Activated naive CD4-positive, alpha-beta T cell treated with anti-CD3 and anti-CD28 coated beads, Interleukin-2, amount 50 U/mL, for 24 hours (primary cell): ENCODE data around the gene ITLN2.
"Not testable (repeated sequence)": the region's sequence is repeated elsewhere in the genome, so short reads cannot be mapped to it uniquely, and the experiment has no call there.

ENCODE experiments used
- H3K27ac Mint-ChIP-seq: one replicate; pipeline ENCODE4 v1.8.0; 2021; ENCODE audit warnings: mild to moderate bottlenecking, mixed read lengths
- H3K27me3 Mint-ChIP-seq: one replicate; pipeline ENCODE4 v1.8.0; 2021; ENCODE audit warnings: mixed read lengths
- H3K36me3 Mint-ChIP-seq: one replicate; pipeline ENCODE4 v1.8.0; 2021; ENCODE audit warnings: mixed read lengths
- H3K4me1 Mint-ChIP-seq: one replicate; pipeline ENCODE4 v1.8.0; 2021; ENCODE audit warnings: mixed read lengths
- H3K4me3 Mint-ChIP-seq: one replicate; pipeline ENCODE4 v1.8.0; 2021; ENCODE audit warnings: mild to moderate bottlenecking, mixed read lengths
- H3K9me3 Mint-ChIP-seq: one replicate; pipeline ENCODE4 v1.8.0; 2021; ENCODE audit warnings: mixed read lengths

The ITLN2 gene

DNA sequence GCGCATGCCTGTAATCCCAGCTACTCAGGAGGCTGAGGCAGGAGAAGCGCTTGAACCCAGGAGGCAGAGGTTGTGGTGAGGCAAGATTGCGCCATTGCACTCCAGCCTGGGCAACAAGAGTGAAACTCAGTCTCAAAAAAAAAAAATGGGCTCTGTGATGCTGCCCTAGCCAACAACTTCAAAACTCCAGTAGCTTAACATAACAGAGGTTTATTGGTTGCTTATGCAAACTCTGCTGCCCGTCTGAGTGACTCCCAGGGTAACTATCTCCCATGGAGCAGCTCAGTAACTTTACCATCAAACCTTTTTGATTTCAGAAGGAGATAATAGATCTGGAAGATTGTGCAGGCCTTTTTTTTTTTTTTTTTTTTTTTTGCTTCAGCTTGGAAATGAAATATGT, 18.9 kb upstream of the ITLN2 start:
- H3K36me3 Mint-ChIP-seq: no peaks in the 10 kb centered on the region
- no peaks in the 10 kb centered on the region for H3K9me3 Mint-ChIP-seq
- H3K27ac Mint-ChIP-seq: no peak overlapping the region
- peaks cover 2% of the 10 kb centered on the region for H3K27me3 Mint-ChIP-seq
- peaks cover 4% of the 10 kb centered on the region for H3K4me1 Mint-ChIP-seq
- H3K4me3 Mint-ChIP-seq: no peak overlapping the region

GRCh38 chr1:160972939-160973338, 18.3 kb upstream of the ITLN2 start:
- Mint-ChIP-seq H3K27me3 (peaks cover 2% of the 10 kb centered on the region), H3K4me3 (no peak overlapping the region), H3K27ac (no peak overlapping the region), H3K36me3 (no peaks in the 10 kb centered on the region), H3K4me1 (peaks cover 4% of the 10 kb centered on the region), H3K9me3 (no peaks in the 10 kb centered on the region)

DNA sequence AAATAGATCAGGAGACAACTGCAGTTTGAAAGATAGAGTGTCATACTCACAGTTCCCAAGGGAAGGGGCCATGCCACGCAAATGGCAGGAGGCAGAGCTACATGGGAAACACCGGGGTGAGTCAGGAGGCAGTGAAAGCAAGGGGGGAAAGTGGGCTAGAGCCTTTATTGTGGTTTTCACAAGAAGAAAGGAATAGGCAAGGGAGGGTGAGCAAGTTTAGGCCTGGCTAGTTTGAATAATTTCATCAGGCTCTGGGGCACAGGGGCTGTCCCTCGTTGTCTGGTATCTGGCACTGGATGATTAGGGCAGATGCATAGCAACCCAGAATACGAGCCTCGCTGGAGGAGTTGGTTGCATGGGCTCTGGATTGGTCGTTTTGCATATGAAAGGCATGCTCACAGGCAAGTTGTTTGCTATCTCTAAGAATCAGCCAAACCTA, 17.0 kb upstream of the ITLN2 start:
- H3K27ac Mint-ChIP-seq: no peak overlapping the region
- H3K9me3 Mint-ChIP-seq: no peaks in the 10 kb centered on the region
- peaks cover 2% of the 10 kb centered on the region for H3K27me3 Mint-ChIP-seq
- H3K36me3 Mint-ChIP-seq: no peaks in the 10 kb centered on the region
- H3K4me1 Mint-ChIP-seq: peaks cover 4% of the 10 kb centered on the region
- no peak overlapping the region for H3K4me3 Mint-ChIP-seq

DNA sequence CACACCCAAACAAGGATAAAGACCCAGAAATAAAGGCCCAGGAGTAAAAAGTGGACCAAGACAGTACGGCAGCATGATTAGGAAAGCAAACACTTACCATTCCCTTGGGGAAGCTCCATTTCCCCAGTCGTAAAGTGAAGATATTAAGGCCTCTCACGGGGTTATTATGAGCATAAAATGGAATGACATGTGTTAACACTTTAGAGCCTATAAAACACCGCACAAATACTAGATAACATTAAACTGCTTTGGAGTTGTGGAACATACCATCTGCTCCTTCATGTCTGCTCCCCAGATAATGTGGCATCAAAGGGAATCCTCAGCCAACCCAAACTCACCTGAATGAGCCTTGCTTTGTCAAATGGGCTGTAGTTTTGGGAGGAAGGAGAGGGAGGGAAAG, 8.9 kb upstream of the ITLN2 start:
- Mint-ChIP-seq H3K27me3 (no peaks in the 10 kb centered on the region), H3K9me3 (no peaks in the 10 kb centered on the region), H3K27ac (no peak overlapping the region), H3K4me3 (no peak overlapping the region), H3K4me1 (no peaks in the 10 kb centered on the region), H3K36me3 (no peaks in the 10 kb centered on the region)

DNA sequence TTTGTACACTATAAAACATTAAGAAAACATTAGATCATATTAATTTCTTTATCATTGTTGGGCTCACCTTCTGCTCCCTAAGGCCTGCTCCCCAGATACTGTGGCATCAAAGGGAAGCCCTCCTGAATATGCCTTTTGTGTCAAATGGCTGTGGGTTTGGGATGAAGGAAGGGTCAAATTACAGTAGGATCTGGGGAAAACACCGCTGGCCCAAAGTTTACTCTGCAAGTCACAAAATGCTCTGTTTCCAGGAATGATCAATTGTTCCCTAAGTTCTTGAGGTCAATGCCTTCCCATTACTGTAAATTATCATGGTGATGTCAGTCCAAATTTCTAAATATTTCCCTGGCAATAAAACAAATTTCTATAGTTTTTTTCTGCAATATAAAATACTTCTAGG, 6.8 kb upstream of the ITLN2 start:
- Mint-ChIP-seq H3K4me1 (no peaks in the 10 kb centered on the region), H3K27me3 (no peaks in the 10 kb centered on the region), H3K27ac (no peak overlapping the region), H3K4me3 (no peak overlapping the region), H3K9me3 (no peaks in the 10 kb centered on the region), H3K36me3 (no peaks in the 10 kb centered on the region)

- Mint-ChIP-seq H3K4me1 (peaks cover 4% of the 10 kb centered on the region), H3K27me3 (no peaks in the 10 kb centered on the region), H3K4me3 (no peak overlapping the region), H3K9me3 (no peaks in the 10 kb centered on the region), H3K36me3 (no peaks in the 10 kb centered on the region), H3K27ac (no peak overlapping the region)
Observed at GRCh38 chr1:160956966-160957365, 2.4 kb upstream of the ITLN2 start.

DNA sequence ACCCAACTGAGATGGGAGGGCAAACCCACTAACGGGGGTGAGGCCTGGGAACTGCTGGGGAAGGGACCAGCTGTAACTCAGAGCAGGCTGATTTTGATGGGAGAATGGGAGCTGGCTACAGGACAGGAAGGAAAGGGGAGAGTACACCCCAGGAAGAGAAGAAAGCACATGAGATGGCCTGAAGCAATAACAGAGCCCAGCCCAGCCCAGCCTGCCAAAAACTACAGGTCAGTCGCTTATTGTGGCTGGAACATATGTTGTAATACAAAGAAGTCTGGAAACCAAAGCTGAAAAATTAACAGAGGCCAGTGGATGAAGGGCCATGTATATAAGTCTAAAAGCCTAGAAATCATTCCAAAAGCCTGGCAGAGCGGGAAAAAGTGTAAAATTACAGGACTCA, 1.6 kb downstream of the ITLN2 start:
- Mint-ChIP-seq H3K9me3 (no peaks in the 10 kb centered on the region), H3K36me3 (no peaks in the 10 kb centered on the region), H3K4me1 (peaks cover 12% of the 10 kb centered on the region), H3K27ac (peak overlapping the region; percentile 16), H3K27me3 (no peaks in the 10 kb centered on the region), H3K4me3 (no peak overlapping the region)

DNA sequence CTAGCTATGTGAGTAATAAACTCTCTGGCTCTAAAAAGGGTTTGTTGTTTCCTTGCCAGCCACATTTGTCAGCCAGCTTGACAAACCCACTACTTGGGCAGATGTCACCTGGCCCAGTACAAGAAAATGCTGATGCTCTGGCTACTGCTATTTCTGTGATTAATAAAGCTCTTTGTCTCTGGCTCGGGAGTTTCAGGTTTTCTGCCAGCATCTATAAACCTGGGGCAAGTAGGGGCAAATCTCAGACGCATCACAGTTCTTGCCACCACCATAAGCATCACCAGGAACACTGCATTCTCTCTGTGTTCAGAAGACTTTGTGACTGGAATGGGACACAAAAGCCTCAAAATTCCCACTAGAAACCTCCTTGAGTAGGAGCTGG, 2.5 kb downstream of the ITLN2 start:
- Mint-ChIP-seq H3K4me3 (no peak overlapping the region), H3K9me3 (no peaks in the 10 kb centered on the region), H3K27ac (no peak overlapping the region), H3K36me3 (no peaks in the 10 kb centered on the region), H3K4me1 (peaks cover 12% of the 10 kb centered on the region), H3K27me3 (no peaks in the 10 kb centered on the region)

DNA sequence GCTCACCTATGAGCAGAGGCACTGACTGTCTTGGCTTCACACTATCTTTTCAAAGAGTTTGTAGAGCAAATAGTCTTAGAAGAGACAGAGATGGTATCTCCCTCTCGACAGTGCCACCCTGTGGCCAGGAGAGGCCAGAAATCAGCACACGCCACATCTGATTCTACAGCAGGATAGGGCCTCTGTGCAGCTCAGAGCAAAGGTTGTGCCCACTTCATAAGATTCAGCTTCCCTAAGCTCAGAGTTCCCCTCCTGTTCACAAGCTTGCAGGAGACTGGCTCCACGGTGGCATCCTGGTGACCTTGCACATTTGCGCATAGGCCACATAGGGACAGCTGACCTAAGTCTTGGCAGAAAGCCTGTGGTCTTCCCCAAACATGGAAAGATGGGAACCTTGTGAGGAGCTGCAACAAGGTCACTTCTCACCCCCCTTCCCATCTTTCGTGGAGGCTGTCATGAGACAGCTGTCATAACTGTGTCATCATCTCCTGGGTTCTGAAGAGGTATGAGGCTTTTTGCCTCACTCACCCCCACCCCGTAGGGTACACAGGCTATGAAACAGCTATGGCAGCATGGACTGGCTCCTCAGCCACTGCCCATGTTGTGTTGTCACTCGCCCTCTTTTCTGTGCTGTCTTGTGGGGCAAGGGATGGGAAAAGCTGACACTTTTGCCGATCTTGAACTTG, 3.0 kb downstream of the ITLN2 start:
- no peaks in the 10 kb centered on the region for H3K27me3 Mint-ChIP-seq
- no peak overlapping the region for H3K4me3 Mint-ChIP-seq
- H3K27ac Mint-ChIP-seq: no peak overlapping the region

DNA sequence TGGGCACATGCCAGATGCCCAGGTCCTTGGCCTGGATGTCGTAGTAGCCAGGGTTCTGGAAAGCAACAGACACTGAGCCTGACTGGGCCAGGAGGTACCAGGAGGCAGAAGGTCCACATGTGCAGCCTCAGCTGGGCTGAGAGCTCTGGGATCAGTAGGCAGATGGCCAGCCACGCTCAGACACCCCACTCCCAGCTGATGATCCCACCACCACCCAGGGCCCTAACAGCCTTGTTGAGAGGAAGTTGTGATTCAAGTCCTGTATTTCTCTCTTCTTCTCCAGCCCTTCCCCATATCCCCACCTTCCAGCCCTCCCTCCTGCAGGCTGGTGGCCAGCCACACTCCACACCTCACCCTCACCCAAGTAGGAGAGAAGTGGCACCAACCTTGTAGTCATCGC, 4.0 kb downstream of the ITLN2 start:
- no peaks in the 10 kb centered on the region for H3K36me3 Mint-ChIP-seq
- H3K27me3 Mint-ChIP-seq: no peaks in the 10 kb centered on the region
- peaks cover 12% of the 10 kb centered on the region for H3K4me1 Mint-ChIP-seq
- H3K4me3 Mint-ChIP-seq: no peak overlapping the region
- no peaks in the 10 kb centered on the region for H3K9me3 Mint-ChIP-seq
- H3K27ac Mint-ChIP-seq: peak overlapping the region; percentile 17

More for the DNA sequence above, 3.0 kb downstream of the ITLN2 start:
- Mint-ChIP-seq H3K4me1 (peaks cover 12% of the 10 kb centered on the region), H3K9me3 (no peaks in the 10 kb centered on the region), H3K36me3 (no peaks in the 10 kb centered on the region)

GRCh38 chr1:160949881-160950280, 4.7 kb downstream of the ITLN2 start:
- H3K27ac Mint-ChIP-seq: no peak overlapping the region
- H3K4me1 Mint-ChIP-seq: peaks cover 12% of the 10 kb centered on the region
- H3K4me3 Mint-ChIP-seq: no peak overlapping the region
- H3K27me3 Mint-ChIP-seq: no peaks in the 10 kb centered on the region
- no peaks in the 10 kb centered on the region for H3K9me3 Mint-ChIP-seq
- H3K36me3 Mint-ChIP-seq: no peaks in the 10 kb centered on the region

DNA sequence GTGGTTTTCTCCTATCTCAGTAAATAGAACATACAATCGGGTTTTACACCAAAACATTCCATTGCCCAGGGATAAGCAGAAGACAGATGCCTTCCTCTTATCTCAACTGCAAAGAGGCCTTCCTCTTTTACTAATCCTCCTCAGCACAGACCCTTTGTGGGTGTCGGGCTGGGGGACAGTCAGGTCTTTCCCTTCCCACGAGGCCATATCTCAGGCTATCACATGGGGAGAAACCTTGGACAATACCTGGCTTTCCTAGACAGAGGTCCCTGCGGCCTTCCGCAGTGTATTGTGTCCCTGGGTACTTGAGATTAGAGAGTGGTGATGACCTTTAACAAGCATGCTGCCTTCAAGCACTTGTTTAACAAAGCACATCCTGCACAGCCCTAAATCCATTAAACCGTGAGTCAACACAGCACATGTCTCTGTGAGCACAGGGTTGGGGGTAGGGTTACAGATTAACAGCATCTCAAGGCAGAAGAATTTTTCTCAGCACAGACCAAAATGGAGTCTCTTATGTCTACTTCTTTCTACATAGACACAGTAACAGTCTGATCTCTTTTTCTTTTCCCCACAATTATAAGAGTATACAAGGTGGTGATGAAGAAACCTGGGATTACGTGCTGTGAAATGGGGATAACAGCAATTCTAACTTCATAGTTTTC, 5.3 kb downstream of the ITLN2 start:
- H3K27me3 Mint-ChIP-seq, H3K4me3 Mint-ChIP-seq, H3K9me3 Mint-ChIP-seq, H3K36me3 Mint-ChIP-seq, H3K27ac Mint-ChIP-seq: not testable (repeated sequence)
- peaks cover 12% of the 10 kb centered on the region for H3K4me1 Mint-ChIP-seq

DNA sequence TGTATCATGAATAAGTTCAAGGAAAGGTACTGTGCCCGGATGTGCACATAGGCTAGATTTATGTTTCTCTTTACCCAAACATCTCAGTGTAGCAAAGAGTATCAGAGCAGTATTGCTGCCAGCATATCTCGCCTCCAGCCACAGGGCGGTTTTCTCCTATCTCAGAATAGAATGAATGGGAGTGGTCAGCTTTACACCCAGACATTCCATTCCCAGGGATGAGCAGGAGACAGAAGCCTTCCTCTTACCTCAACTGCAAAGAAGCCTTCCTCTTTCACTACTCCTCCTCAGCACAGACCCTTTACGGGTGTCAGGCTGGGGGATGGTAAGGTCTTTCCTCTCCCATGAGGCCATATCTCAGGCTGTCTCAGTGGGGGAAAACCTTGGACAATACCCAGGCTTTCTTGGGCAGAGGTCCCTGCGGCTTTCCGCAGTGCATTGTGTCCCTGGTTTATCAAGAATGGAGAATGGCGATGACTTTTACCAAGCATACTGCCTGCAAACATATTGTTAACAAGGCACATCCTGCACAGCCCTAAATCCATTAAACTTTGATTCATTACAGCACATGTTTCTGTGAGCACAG, 7.3 kb downstream of the ITLN2 start:
- not testable (repeated sequence) for H3K9me3 Mint-ChIP-seq, H3K27me3 Mint-ChIP-seq, H3K27ac Mint-ChIP-seq, H3K36me3 Mint-ChIP-seq, H3K4me3 Mint-ChIP-seq, H3K4me1 Mint-ChIP-seq

DNA sequence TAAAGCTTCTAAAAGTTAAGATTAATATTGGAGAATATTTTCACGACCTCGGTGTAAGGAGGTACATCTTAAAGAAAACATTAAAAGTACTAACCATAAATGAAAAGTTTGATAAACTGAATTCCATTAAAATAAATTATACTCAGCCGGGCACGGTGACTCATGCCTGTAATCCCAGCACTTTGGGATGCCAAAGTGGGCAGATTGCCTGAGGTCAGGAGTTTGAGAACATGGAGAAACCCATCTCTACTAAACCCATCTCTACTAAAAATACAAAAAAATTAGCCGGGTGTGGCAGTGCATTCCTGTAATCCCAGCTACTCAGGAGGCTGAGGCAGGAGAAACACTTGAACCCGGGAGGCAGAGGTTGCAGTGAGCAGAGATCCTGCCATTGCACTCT, 8.7 kb downstream of the ITLN2 start:
- not testable (repeated sequence) for H3K4me1 Mint-ChIP-seq, H3K9me3 Mint-ChIP-seq, H3K27ac Mint-ChIP-seq, H3K4me3 Mint-ChIP-seq, H3K27me3 Mint-ChIP-seq, H3K36me3 Mint-ChIP-seq

GRCh38 chr1:160945079-160945478, 9.5 kb downstream of the ITLN2 start:
- Mint-ChIP-seq H3K9me3 (no peaks in the 10 kb centered on the region), H3K4me3 (no peak overlapping the region), H3K27me3 (no peaks in the 10 kb centered on the region), H3K36me3 (no peaks in the 10 kb centered on the region), H3K4me1 (no peaks in the 10 kb centered on the region), H3K27ac (no peak overlapping the region)

GRCh38 chr1:160942926-160943325, 11.7 kb downstream of the ITLN2 start:
- no peaks in the 10 kb centered on the region for H3K36me3 Mint-ChIP-seq
- no peaks in the 10 kb centered on the region for H3K4me1 Mint-ChIP-seq
- no peaks in the 10 kb centered on the region for H3K27me3 Mint-ChIP-seq
- H3K27ac Mint-ChIP-seq: no peak overlapping the region
- no peaks in the 10 kb centered on the region for H3K9me3 Mint-ChIP-seq
- no peak overlapping the region for H3K4me3 Mint-ChIP-seq
